HG03196 (cell line): Measurements from ENCODE around the gene FRA10AC1.
A peak's percentile ranks its signal among the peaks of the same experiment; 100 is the strongest.
"Not testable (repeated sequence)": the region's sequence is repeated elsewhere in the genome, so short reads cannot be mapped to it uniquely, and the experiment has no call there.

ENCODE experiments used
- ATAC-seq: cut with Tn5 transposase; IDR thresholded peaks from one replicate; pipeline ENCODE4 v1.9.1; 2021; ENCODE audit not compliant: unreplicated experiment

The FRA10AC1 gene

GRCh38 chr10:93703841-93704240, 1.4 kb upstream of the FRA10AC1 start:
- no peak for ATAC-seq

- ATAC-seq: peak; percentile 13
Measured at GRCh38 chr10:93703066-93703465, 674 bp upstream of the FRA10AC1 start.

- peak; percentile 20 for ATAC-seq
Measured at GRCh38 chr10:93701866-93702209, 554 bp downstream of the FRA10AC1 start.

- ATAC-seq: no peak
Measured at GRCh38 chr10:93697207-93697606, 5.2 kb downstream of the FRA10AC1 start.

GRCh38 chr10:93696582-93696981, 5.8 kb downstream of the FRA10AC1 start:
- ATAC-seq: not testable (repeated sequence)

- no peak for ATAC-seq
Measured at GRCh38 chr10:93695740-93696139, 6.7 kb downstream of the FRA10AC1 start.

- no peak for ATAC-seq
Measured at GRCh38 chr10:93687737-93688136, 14.7 kb downstream of the FRA10AC1 start.

- no peak for ATAC-seq
Measured at GRCh38 chr10:93680412-93681047, 21.9 kb downstream of the FRA10AC1 start.

GRCh38 chr10:93678805-93679587, 23.4 kb downstream of the FRA10AC1 start:
- ATAC-seq: no peak

GRCh38 chr10:93678386-93678785, 24.0 kb downstream of the FRA10AC1 start:
- ATAC-seq: no peak

GRCh38 chr10:93673791-93674190, 28.6 kb downstream of the FRA10AC1 start:
- no peak for ATAC-seq

GRCh38 chr10:93672890-93673289, 29.5 kb downstream of the FRA10AC1 start:
- no peak for ATAC-seq

GRCh38 chr10:93672022-93672678, 30.2 kb downstream of the FRA10AC1 start:
- ATAC-seq: no peak

GRCh38 chr10:93671042-93671441, 31.4 kb downstream of the FRA10AC1 start:
- ATAC-seq: no peak

- no peak for ATAC-seq
Measured at GRCh38 chr10:93670372-93670771, 32.0 kb downstream of the FRA10AC1 start.

GRCh38 chr10:93667795-93668194, 34.6 kb downstream of the FRA10AC1 start:
- ATAC-seq: no peak

- no peak for ATAC-seq
Measured at GRCh38 chr10:93666030-93666429, 36.4 kb downstream of the FRA10AC1 start.

GRCh38 chr10:93657757-93658156, 44.6 kb downstream of the FRA10AC1 start:
- no peak for ATAC-seq

- no peak for ATAC-seq
Measured at GRCh38 chr10:93656155-93656554, 46.2 kb downstream of the FRA10AC1 start.

GRCh38 chr10:93654201-93654600, 48.2 kb downstream of the FRA10AC1 start:
- ATAC-seq: no peak

GRCh38 chr10:93652857-93653256, 49.5 kb downstream of the FRA10AC1 start:
- ATAC-seq: no peak

GRCh38 chr10:93639791-93640190, 62.6 kb downstream of the FRA10AC1 start:
- ATAC-seq: no peak
